Caco-2 (cell line): ENCODE measurements around the gene CRADD. TPM values are rescaled to one million over a fixed set of nuclear protein-coding genes. Genes with fewer than 3 reads are reported as not detected.

Experiments
- BruUV-seq: library from RNA; stranded (reverse); fragments of 400-500 nt; replicated peaks from 2 replicates; lab custom pipeline; 2021; lab: Mats Ljungman, UMichigan
- CTCF ChIA-PET: fragments of 300-600 bp; sonication (Branson Sonifier 250); formaldehyde crosslinking; loops from one replicate; lab custom pipeline; 2022; ENCODE audit warnings: antibody characterized with exemption; lab: Charles Lee
- POLR2A ChIA-PET: fragments of 300-600 bp; sonication (Branson Sonifier 250); formaldehyde crosslinking; loops from one replicate; lab custom pipeline; 2022; ENCODE audit warnings: antibody characterized with exemption; lab: Charles Lee
- DNase-seq, 2 experiments: peaks; one replicate each; pipeline versions ENCODE4 v3.0.0 to v3.0.0-alpha.2; 2020 to 2022
- H3K27me3 ChIP-seq: replicated peaks from 2 replicates; pipeline ENCODE4 v1.6.0; 2011; ENCODE audit warnings: low read length; ENCODE audit not compliant: control insufficient read depth, insufficient read depth
- H3K36me3 ChIP-seq: 2 replicates; pipeline ENCODE4 v1.5.1; 2011; ENCODE audit warnings: low read length; ENCODE audit not compliant: control insufficient read depth, insufficient read depth
- H3K4me1 ChIP-seq: fragments of 250-450 bp; sonication (Bioruptor Pico); 2 replicates; pipeline ENCODE4 v1.5.1; 2020; ENCODE audit warnings: mild to moderate bottlenecking
- H3K4me3 ChIP-seq: 2 replicates; pipeline ENCODE4 v1.5.1; 2011; ENCODE audit warnings: low read depth, mild to moderate bottlenecking, control low read depth, low read length
- H3K9me3 ChIP-seq: fragments of 250-450 bp; sonication (Bioruptor Pico); 2 replicates; pipeline ENCODE4 v1.5.1; 2020; ENCODE audit warnings: mild to moderate bottlenecking, moderate library complexity
- H3K27ac Mint-ChIP-seq: one replicate; pipeline ENCODE4 v1.8.0; 2022; ENCODE audit warnings: mixed read lengths; ENCODE audit not compliant: unreplicated experiment
- H3K27me3 Mint-ChIP-seq: one replicate; pipeline ENCODE4 v1.8.0; 2022; ENCODE audit warnings: mixed read lengths; ENCODE audit not compliant: insufficient read depth, unreplicated experiment
- H3K36me3 Mint-ChIP-seq: one replicate; pipeline ENCODE4 v1.8.0; 2022; ENCODE audit warnings: mild to moderate bottlenecking, mixed read lengths; ENCODE audit not compliant: insufficient read depth, unreplicated experiment
- H3K4me1 Mint-ChIP-seq: one replicate; pipeline ENCODE4 v1.8.0; 2022; ENCODE audit warnings: low read depth, mixed read lengths; ENCODE audit not compliant: unreplicated experiment
- H3K4me3 Mint-ChIP-seq: one replicate; pipeline ENCODE4 v1.8.0; 2022; ENCODE audit warnings: mild to moderate bottlenecking, moderate library complexity, mixed read lengths; ENCODE audit not compliant: unreplicated experiment
- H3K9me3 Mint-ChIP-seq: one replicate; pipeline ENCODE4 v1.8.0; 2022; ENCODE audit warnings: mixed read lengths; ENCODE audit not compliant: unreplicated experiment
- CTCF ChIP-seq, 2 experiments: fragments of 200-600 bp in 1 of 2; IDR thresholded peaks; 1 replicate in 1 of 2; 2 replicates in 1 of 2; pipeline versions ENCODE4 v1.5.1 to v1.8.0; 2011 to 2022; ENCODE audit warnings: antibody characterized with exemption in 1 of 2, control low read depth in 1 of 2, inconsistent platforms in 1 of 2, low read depth in 1 of 2, low read length in 1 of 2, mild to moderate bottlenecking in 1 of 2, moderate library complexity in 1 of 2; ENCODE audit not compliant: insufficient read depth in 1 of 2, severe bottlenecking in 1 of 2, unreplicated experiment in 1 of 2
- intact Hi-C: fragments of 100-400 bp; cut with micrococcal nuclease; formaldehyde crosslinking; loops from one replicate; pipeline ENCODE4 v1.10.0; 2022; ENCODE audit not compliant: unreplicated experiment
- total RNA-seq: library from RNA; stranded (reverse); gene quantifications from 2 replicates; pipeline ENCODE4 v1.2.3, GENCODE V29; 2022

The CRADD gene
- total RNA-seq, 1 experiment from 2014 or later = 29.2 TPM

GRCh38 chr12:93877446-93877845 lies 200.3 kb downstream of the CRADD start:
- Histone ChIP-seq H3K27me3 (no peaks in the 10 kb centered on the region), H3K36me3 (no peaks in the 10 kb centered on the region), H3K9me3 (peaks cover 14% of the 10 kb centered on the region), H3K4me1 (peaks cover 16% of the 10 kb centered on the region), H3K4me3 (no peak overlapping the region)
- POLR2A ChIA-PET = no interaction called here
- Mint-ChIP-seq H3K27me3 (no peaks in the 10 kb centered on the region), H3K9me3 (peaks cover 39% of the 10 kb centered on the region), H3K4me3 (no peak overlapping the region), H3K4me1 (no peaks in the 10 kb centered on the region), H3K36me3 (peaks cover 11% of the 10 kb centered on the region), H3K27ac (no peak overlapping the region)
- BruUV-seq = no TSS peak
- intact Hi-C loops = no loop called here
- no peak for DNase-seq
- TF ChIP-seq CTCF (IDR thresholded peaks at IDR 0.05; ENCODE audit: insufficient read depth in 1 of 2, low read depth in 1 of 2, low read length in 1 of 2, severe bottlenecking in 1 of 2, unreplicated experiment in 1 of 2) = no peak
- CTCF ChIA-PET = no interaction called here

GRCh38 chr12:93879476-93880421 lies 202.6 kb downstream of the CRADD start:
- Histone ChIP-seq H3K4me3 (no peak overlapping the region), H3K36me3 (no peaks in the 10 kb centered on the region), H3K27me3 (no peaks in the 10 kb centered on the region), H3K4me1 (peaks cover 26% of the 10 kb centered on the region), H3K9me3 (no peaks in the 10 kb centered on the region)
- no peak for TF ChIP-seq CTCF (IDR thresholded peaks at IDR 0.05; ENCODE audit: insufficient read depth in 1 of 2, low read depth in 1 of 2, low read length in 1 of 2, severe bottlenecking in 1 of 2, unreplicated experiment in 1 of 2)
- ChIA-PET CTCF (no interaction called here), POLR2A (interaction anchor here (0.7 kb wide), 1 partner anchor 66 kb away, joined by 3 read pairs; no protein-coding TSS in a partner anchor)
- BruUV-seq = no TSS peak
- no peak overlapping the region for H3K4me3 Mint-ChIP-seq
- H3K4me1 Mint-ChIP-seq = peaks cover 5% of the 10 kb centered on the region
- no peak for DNase-seq
- H3K27ac Mint-ChIP-seq = no peak overlapping the region
- H3K9me3 Mint-ChIP-seq = peaks cover 20% of the 10 kb centered on the region
- peaks cover 4% of the 10 kb centered on the region for H3K36me3 Mint-ChIP-seq
- intact Hi-C loops = loop anchor here (5.0 to 10.0 kb wide), 2 partner anchors 195 to 307 kb away; partner anchors contain the start of gene SOCS2
- no peaks in the 10 kb centered on the region for H3K27me3 Mint-ChIP-seq

- no TSS peak for BruUV-seq
- Histone ChIP-seq H3K9me3 (no peaks in the 10 kb centered on the region), H3K4me3 (no peak overlapping the region), H3K36me3 (no peaks in the 10 kb centered on the region), H3K4me1 (peaks cover 39% of the 10 kb centered on the region), H3K27me3 (no peaks in the 10 kb centered on the region)
- no peak for DNase-seq
- POLR2A ChIA-PET = no interaction called here
- Mint-ChIP-seq H3K27me3 (no peaks in the 10 kb centered on the region), H3K27ac (no peak overlapping the region), H3K36me3 (peaks cover 3% of the 10 kb centered on the region), H3K9me3 (peaks cover 8% of the 10 kb centered on the region), H3K4me1 (peaks cover 5% of the 10 kb centered on the region), H3K4me3 (no peak overlapping the region)
- CTCF ChIA-PET = no interaction called here
- TF ChIP-seq CTCF (IDR thresholded peaks at IDR 0.05; ENCODE audit: insufficient read depth in 1 of 2, low read depth in 1 of 2, low read length in 1 of 2, severe bottlenecking in 1 of 2, unreplicated experiment in 1 of 2) = no peak
- intact Hi-C loops = loop anchor here (5.0 to 10.0 kb wide), 2 partner anchors 194 to 309 kb away; partner anchors contain the start of gene SOCS2
Measured at GRCh38 chr12:93880853-93881522, 203.8 kb downstream of the CRADD start.
